Measurements from ENCODE around the gene TSPAN18.

TSPAN18 gene

DNA sequence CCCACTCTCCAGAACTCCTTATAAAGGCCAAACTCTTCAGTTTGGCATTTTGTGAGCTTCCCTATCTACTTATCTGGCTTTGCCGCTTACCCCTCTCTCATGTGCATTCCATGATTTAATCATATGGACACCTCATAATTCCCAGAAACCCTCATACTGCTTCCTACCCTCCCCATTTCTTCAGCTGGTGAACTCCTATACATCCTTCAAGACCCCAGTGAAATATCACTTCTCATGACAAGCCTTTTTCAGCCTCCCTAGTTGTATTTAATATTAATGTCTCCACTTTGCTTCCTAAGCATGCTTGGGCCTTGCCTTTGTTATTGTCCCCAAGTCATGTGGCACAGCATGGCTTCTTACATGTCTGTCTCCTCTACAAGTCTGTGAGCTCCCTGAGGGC lies 13.7 kb upstream of the TSPAN18 start:
- Histone ChIP-seq H3K9me3 (ENCODE audit: control insufficient read depth, insufficient read depth, low read length) (no peaks in the 10 kb centered on the region), H3K4me1 (ENCODE audit: control insufficient read depth, low read length) (no peaks in the 10 kb centered on the region), H3K79me2 (ENCODE audit: control insufficient read depth, low read length) (no peaks in the 10 kb centered on the region), H3K4me3 (ENCODE audit: low read length) (no peak overlapping the region), H3F3A (ENCODE audit: control insufficient read depth, insufficient read depth) (no peaks in the 10 kb centered on the region), H3K27me3 (ENCODE audit: control insufficient read depth, low read length) (no peaks in the 10 kb centered on the region), H3K9me2 (replicated peaks; ENCODE audit: control insufficient read depth, low read length) (no peaks in the 10 kb centered on the region), H4K20me1 (ENCODE audit: control insufficient read depth, insufficient read depth, low read depth, low read length) (no peaks in the 10 kb centered on the region), H3K4me2 (ENCODE audit: low read length) (no peak overlapping the region), H3K36me3 (ENCODE audit: control insufficient read depth, low read length) (no peaks in the 10 kb centered on the region), H3K27ac (ENCODE audit: low read depth, low read length) (no peak overlapping the region)
- TF ChIP-seq EZH2phosphoT487 (IDR thresholded peaks at IDR 0.05; ENCODE audit: borderline replicate concordance, low read length): no peak
- TF ChIP-seq CTCF (IDR thresholded peaks at IDR 0.05; ENCODE audit: low read depth, low read length, poor library complexity, severe bottlenecking): no peak

DNA sequence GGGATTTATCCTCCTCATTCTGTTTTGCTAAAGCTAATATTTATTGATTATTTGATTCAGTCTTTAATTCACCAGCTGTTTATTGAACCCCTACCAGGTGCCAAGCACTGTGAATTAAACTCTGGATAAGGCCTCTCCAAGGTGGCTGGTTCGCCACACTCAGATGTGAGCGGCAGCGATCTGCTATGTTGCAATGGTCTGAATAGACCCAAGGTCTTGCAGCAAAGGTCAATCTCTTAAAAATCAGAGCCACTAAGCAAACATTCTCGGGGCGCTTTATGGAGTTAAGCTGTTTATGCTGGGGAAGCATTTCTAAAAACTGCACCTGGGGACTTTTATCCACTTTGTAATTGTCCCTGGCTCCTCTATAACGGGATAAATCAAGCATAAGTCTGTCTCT lies 10.5 kb upstream of the TSPAN18 start:
- no peaks in the 10 kb centered on the region for H3K9me3 ChIP-seq (ENCODE audit: control insufficient read depth, insufficient read depth, low read length)
- H3K9me2 ChIP-seq (replicated peaks; ENCODE audit: control insufficient read depth, low read length): no peaks in the 10 kb centered on the region
- H3K36me3 ChIP-seq (ENCODE audit: control insufficient read depth, low read length): no peaks in the 10 kb centered on the region
- no peaks in the 10 kb centered on the region for H3F3A ChIP-seq (ENCODE audit: control insufficient read depth, insufficient read depth)
- H3K27me3 ChIP-seq (ENCODE audit: control insufficient read depth, low read length): 0 out of 2 replicates have a peak, but pooled peaks cover 5% of the 10 kb centered on the region
- TF ChIP-seq EZH2phosphoT487 (IDR thresholded peaks at IDR 0.05; ENCODE audit: borderline replicate concordance, low read length) (no peak), CTCF (IDR thresholded peaks at IDR 0.05; ENCODE audit: low read depth, low read length, poor library complexity, severe bottlenecking) (no peak)
- no peak overlapping the region for H3K4me2 ChIP-seq (ENCODE audit: low read length)
- H3K4me1 ChIP-seq (ENCODE audit: control insufficient read depth, low read length): no peaks in the 10 kb centered on the region
- no peaks in the 10 kb centered on the region for H3K79me2 ChIP-seq (ENCODE audit: control insufficient read depth, low read length)
- no peak overlapping the region for H3K4me3 ChIP-seq (ENCODE audit: low read length)
- no peak overlapping the region for H3K27ac ChIP-seq (ENCODE audit: low read depth, low read length)
- no peaks in the 10 kb centered on the region for H4K20me1 ChIP-seq (ENCODE audit: control insufficient read depth, insufficient read depth, low read depth, low read length)

- H3K27me3 ChIP-seq (ENCODE audit: control insufficient read depth, low read length): 0 out of 2 replicates have a peak, but pooled peaks cover 5% of the 10 kb centered on the region
- H4K20me1 ChIP-seq (ENCODE audit: control insufficient read depth, insufficient read depth, low read depth, low read length): no peaks in the 10 kb centered on the region
- no peak overlapping the region for H3K4me3 ChIP-seq (ENCODE audit: low read length)
- no peaks in the 10 kb centered on the region for H3K9me3 ChIP-seq (ENCODE audit: control insufficient read depth, insufficient read depth, low read length)
- no peaks in the 10 kb centered on the region for H3K4me1 ChIP-seq (ENCODE audit: control insufficient read depth, low read length)
- H3K36me3 ChIP-seq (ENCODE audit: control insufficient read depth, low read length): no peaks in the 10 kb centered on the region
- TF ChIP-seq CTCF (IDR thresholded peaks at IDR 0.05; ENCODE audit: low read depth, low read length, poor library complexity, severe bottlenecking) (no peak), EZH2phosphoT487 (IDR thresholded peaks at IDR 0.05; ENCODE audit: borderline replicate concordance, low read length) (no peak)
- H3K4me2 ChIP-seq (ENCODE audit: low read length): no peak overlapping the region
- no peaks in the 10 kb centered on the region for H3K79me2 ChIP-seq (ENCODE audit: control insufficient read depth, low read length)
- no peaks in the 10 kb centered on the region for H3K9me2 ChIP-seq (replicated peaks; ENCODE audit: control insufficient read depth, low read length)
- no peak overlapping the region for H3K27ac ChIP-seq (ENCODE audit: low read depth, low read length)
- H3F3A ChIP-seq (ENCODE audit: control insufficient read depth, insufficient read depth): no peaks in the 10 kb centered on the region
These were observed 8.7 kb upstream of the TSPAN18 start for GRCh38 chr11:44718057-44718456.

All from DOHH2 (cell line).